Tibial nerve (tissue), 3 donors: ENCODE results near the gene COMTD1.

Source experiments
- POLR2A ChIP-seq, 2 donors: fragments of 450-650 bp; IDR thresholded peaks; one replicate each; pipeline ENCODE4 v1.6.1; 2017; ENCODE audit warnings: antibody characterized with exemption in 2 of 2, mild to moderate bottlenecking in 2 of 2, moderate library complexity in 2 of 2
- TF ChIP-seq, protein P1 (sequence below), 5 experiments: fragments of 200-600 bp in 3 of 5; fragments of 450-650 bp in 2 of 5; sonication (generic) in 3 of 5; IDR thresholded peaks; one replicate each; pipeline ENCODE4 v1.5.1; 2016 to 2019; ENCODE audit warnings: antibody characterized with exemption in 5 of 5, mild to moderate bottlenecking in 3 of 5, moderate library complexity in 2 of 5

DNA sequence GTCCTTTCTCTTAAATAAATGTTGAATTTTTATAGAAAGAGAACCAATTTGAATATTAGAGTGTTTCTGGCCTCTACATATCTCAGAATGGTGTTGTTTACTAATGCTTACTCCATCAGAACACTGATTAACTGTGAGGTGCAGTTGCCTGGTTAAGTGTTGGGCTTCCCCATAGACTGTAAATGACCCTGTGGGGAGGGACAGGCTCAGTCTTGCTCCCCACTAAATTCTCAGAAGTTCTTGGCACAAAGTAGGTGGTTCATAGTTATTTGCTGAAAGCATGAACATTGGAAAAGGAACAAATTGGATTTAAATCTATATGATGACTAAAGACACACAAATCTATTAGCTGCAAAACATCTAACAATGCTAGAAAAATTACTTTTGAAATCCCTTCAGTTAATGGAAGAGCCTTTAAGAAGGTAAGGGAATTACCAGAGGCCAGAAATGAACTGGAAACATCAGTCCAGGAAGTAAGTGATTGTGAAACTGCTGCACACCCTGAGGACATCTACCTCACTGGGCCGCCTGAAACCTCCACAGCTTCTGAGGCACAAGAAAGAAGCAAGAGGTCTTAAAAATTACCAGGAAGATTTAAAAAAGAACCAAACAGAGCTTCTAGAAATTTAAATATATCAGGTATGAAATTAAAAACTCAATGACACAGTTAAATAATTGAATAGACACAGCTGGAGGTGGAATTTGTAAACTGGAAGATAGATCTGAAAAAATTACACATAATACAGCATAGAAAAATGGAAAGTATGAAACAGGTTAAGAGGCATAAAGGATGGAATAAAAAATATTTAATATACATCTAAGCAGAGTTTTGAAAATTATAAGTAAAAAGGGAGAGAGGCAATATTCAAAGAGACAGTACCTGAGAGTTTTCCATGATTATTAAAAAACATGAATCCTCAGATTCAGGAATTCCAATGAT lies 17.8 kb upstream of the COMTD1 start:
- TF ChIP-seq POLR2A (IDR thresholded peaks at IDR 0.05): no peak
- TF ChIP-seq, protein P1, sequence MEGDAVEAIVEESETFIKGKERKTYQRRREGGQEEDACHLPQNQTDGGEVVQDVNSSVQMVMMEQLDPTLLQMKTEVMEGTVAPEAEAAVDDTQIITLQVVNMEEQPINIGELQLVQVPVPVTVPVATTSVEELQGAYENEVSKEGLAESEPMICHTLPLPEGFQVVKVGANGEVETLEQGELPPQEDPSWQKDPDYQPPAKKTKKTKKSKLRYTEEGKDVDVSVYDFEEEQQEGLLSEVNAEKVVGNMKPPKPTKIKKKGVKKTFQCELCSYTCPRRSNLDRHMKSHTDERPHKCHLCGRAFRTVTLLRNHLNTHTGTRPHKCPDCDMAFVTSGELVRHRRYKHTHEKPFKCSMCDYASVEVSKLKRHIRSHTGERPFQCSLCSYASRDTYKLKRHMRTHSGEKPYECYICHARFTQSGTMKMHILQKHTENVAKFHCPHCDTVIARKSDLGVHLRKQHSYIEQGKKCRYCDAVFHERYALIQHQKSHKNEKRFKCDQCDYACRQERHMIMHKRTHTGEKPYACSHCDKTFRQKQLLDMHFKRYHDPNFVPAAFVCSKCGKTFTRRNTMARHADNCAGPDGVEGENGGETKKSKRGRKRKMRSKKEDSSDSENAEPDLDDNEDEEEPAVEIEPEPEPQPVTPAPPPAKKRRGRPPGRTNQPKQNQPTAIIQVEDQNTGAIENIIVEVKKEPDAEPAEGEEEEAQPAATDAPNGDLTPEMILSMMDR (IDR thresholded peaks at IDR 0.05): no peak
